Measurements from ENCODE around the gene KLK15. TPM values are rescaled to one million over a fixed set of nuclear protein-coding genes. Genes with fewer than 3 reads are reported as not detected.

KLK15 gene
- total and polyA plus RNA-seq, 2 of the 4 experiments (the other 2 are of a cell fraction) = not detected

GRCh38 chr19:50829801-50830200 is 3.6 kb downstream of the KLK15 start:
- Histone ChIP-seq H3K4me2 (ENCODE audit: low read depth, low read length) (no peak overlapping the region), H2AK9ac (replicated peaks; ENCODE audit: low read depth, low read length, poor library complexity) (no peak overlapping the region), H3K4me3 (ENCODE audit: insufficient read depth, low read depth, low read length) (no peak overlapping the region), H3K9ac (ENCODE audit: low read depth, low read length) (no peak overlapping the region), H2BK5ac (ENCODE audit: low read depth, low read length, poor library complexity, severe bottlenecking) (no peak overlapping the region), H4K20me1 (ENCODE audit: insufficient read depth, low read length) (no peaks in the 10 kb centered on the region), H3K4ac (ENCODE audit: low read depth, low read length) (no peak overlapping the region), H2BK120ac (ENCODE audit: low read depth, low read length) (no peak overlapping the region), H3K27me3 (ENCODE audit: control insufficient read depth, insufficient read depth, low read length) (peaks cover 1% of the 10 kb centered on the region; the same call in 1 of the 2 replicates), H4K5ac (ENCODE audit: low read depth, low read length) (no peak overlapping the region), H4K91ac (ENCODE audit: insufficient read depth, low read depth, low read length) (no peak overlapping the region), H3K18ac (ENCODE audit: low read depth, low read length) (no peak overlapping the region), H3K79me1 (ENCODE audit: low read depth in 1 of 2, low read length in 2 of 2) (no peaks in the 10 kb centered on the region), H3K23ac (ENCODE audit: low read depth, low read length) (no peak overlapping the region), H2BK15ac (ENCODE audit: low read depth, low read length) (no peak overlapping the region), H2AK5ac (ENCODE audit: low read depth, low read length) (no peak overlapping the region), H3K9me3 (ENCODE audit: control insufficient read depth, insufficient read depth, low read length) (no peaks in the 10 kb centered on the region), H3K27ac (ENCODE audit: insufficient read depth, low read length) (no peak overlapping the region), H3K14ac (replicated peaks; ENCODE audit: low read depth, low read length) (no peak overlapping the region), H3K36me3 (ENCODE audit: control insufficient read depth, insufficient read depth, low read length) (no peaks in the 10 kb centered on the region), H3K9me1 (ENCODE audit: insufficient read depth, low read length) (no peaks in the 10 kb centered on the region), H2BK20ac (ENCODE audit: low read depth, low read length) (no peak overlapping the region), H4K8ac (ENCODE audit: low read depth in 2 of 2, low read length in 2 of 2) (no peak overlapping the region), H3K4me1 (ENCODE audit: control insufficient read depth, insufficient read depth, low read length) (no peaks in the 10 kb centered on the region), H3K56ac (ENCODE audit: extremely low read depth, insufficient read depth, low read length) (no peak overlapping the region), H2AFZ (replicated peaks; ENCODE audit: low read length, poor library complexity) (no peak overlapping the region)
- no peak for TF ChIP-seq SMC3 (IDR thresholded peaks at IDR 0.05; ENCODE audit: low read depth, low read length)
- no peak for TF ChIP-seq NFE2L2 (IDR thresholded peaks at IDR 0.05; ENCODE audit: low read depth, low read length)
- TF ChIP-seq RFX5 (IDR thresholded peaks at IDR 0.05; ENCODE audit: low read depth, low read length) = no peak
- TF ChIP-seq MAFK (IDR thresholded peaks at IDR 0.05; ENCODE audit: low read depth, low read length) = no peak
- intact Hi-C loops (cut with micrococcal nuclease) (no loop called here), in situ Hi-C loops (cut with MboI; ENCODE audit: low sequenced_read_pairs) (no loop called here), dilution Hi-C loops (cut with HindIII; ENCODE audit: low sequenced_read_pairs, unreplicated experiment) (no loop called here)
- ChIA-PET POLR2A (ENCODE audit: unreplicated experiment) (no interaction called here), CTCF (no interaction called here)
- no TSS peak for BruUV-seq (replicated peaks)
- WGBS, 2 experiments (ENCODE audit: extremely low coverage in 2 of 2, insufficient read length in 1 of 2) = no CpG with 5 or more reads among the region's 5 CpGs
- DNase-seq (no peak), ATAC-seq (ENCODE audit: low read depth) (no peak)

All from IMR-90 (cell line).